DLD1 (cell line): ENCODE measurements around the gene LRRTM4.

Experiments used
- in situ Hi-C: cut with HindIII; loops from 2 replicates; pipeline ENCODE4 v1.10.0; 2017; ENCODE audit warnings: low sequenced_read_pairs

LRRTM4 gene

GRCh38 chr2:77479395-77479794, 42.8 kb downstream of the LRRTM4 start:
- in situ Hi-C loops, result no loop called here

- in situ Hi-C loops, result no loop called here
Measured at GRCh38 chr2:77470096-77470495, 52.1 kb downstream of the LRRTM4 start.

GRCh38 chr2:77469106-77469505, 53.1 kb downstream of the LRRTM4 start:
- in situ Hi-C loops, result no loop called here

GRCh38 chr2:77459840-77460239, 62.3 kb downstream of the LRRTM4 start:
- in situ Hi-C loops, result no loop called here

- in situ Hi-C loops, result no loop called here
Measured at GRCh38 chr2:77458216-77458615, 64.0 kb downstream of the LRRTM4 start.

- in situ Hi-C loops, result no loop called here
Measured at GRCh38 chr2:77457665-77458064, 64.5 kb downstream of the LRRTM4 start.

- in situ Hi-C loops, result no loop called here
Measured at GRCh38 chr2:77443076-77443475, 79.1 kb downstream of the LRRTM4 start.

GRCh38 chr2:77434880-77435279, 87.3 kb downstream of the LRRTM4 start:
- in situ Hi-C loops, result no loop called here

- in situ Hi-C loops, result no loop called here
Measured at GRCh38 chr2:77428946-77429345, 93.2 kb downstream of the LRRTM4 start.

- in situ Hi-C loops, result no loop called here
Measured at GRCh38 chr2:77421971-77422370, 100.2 kb downstream of the LRRTM4 start.

GRCh38 chr2:77418537-77418936, 103.6 kb downstream of the LRRTM4 start:
- in situ Hi-C loops, result no loop called here

GRCh38 chr2:77404189-77404588, 118.0 kb downstream of the LRRTM4 start:
- in situ Hi-C loops, result no loop called here

- in situ Hi-C loops, result no loop called here
Measured at GRCh38 chr2:77398970-77399600, 123.1 kb downstream of the LRRTM4 start.

GRCh38 chr2:77397763-77398162, 124.4 kb downstream of the LRRTM4 start:
- in situ Hi-C loops, result no loop called here

GRCh38 chr2:77395011-77395410, 127.2 kb downstream of the LRRTM4 start:
- in situ Hi-C loops, result no loop called here

- in situ Hi-C loops, result no loop called here
Measured at GRCh38 chr2:77391119-77391518, 131.1 kb downstream of the LRRTM4 start.

GRCh38 chr2:77387324-77387723, 134.9 kb downstream of the LRRTM4 start:
- in situ Hi-C loops, result no loop called here

- in situ Hi-C loops, result no loop called here
Measured at GRCh38 chr2:77372636-77373035, 149.5 kb downstream of the LRRTM4 start.

- in situ Hi-C loops, result no loop called here
Measured at GRCh38 chr2:77370511-77370910, 151.7 kb downstream of the LRRTM4 start.

GRCh38 chr2:77363277-77363676, 158.9 kb downstream of the LRRTM4 start:
- in situ Hi-C loops, result no loop called here

- in situ Hi-C loops, result no loop called here
Measured at GRCh38 chr2:77348821-77349220, 173.4 kb downstream of the LRRTM4 start.

GRCh38 chr2:77336013-77336412, 186.2 kb downstream of the LRRTM4 start:
- in situ Hi-C loops, result no loop called here
